ENCODE data around the gene ARHGAP19. TPM values are rescaled to one million over a fixed set of nuclear protein-coding genes. Genes with fewer than 3 reads are reported as not detected.
A peak's percentile ranks its signal among the peaks of the same experiment; 100 is the strongest.

Gene ARHGAP19
- total RNA-seq, 1 experiment from 2014 or later: 28.9 TPM

DNA sequence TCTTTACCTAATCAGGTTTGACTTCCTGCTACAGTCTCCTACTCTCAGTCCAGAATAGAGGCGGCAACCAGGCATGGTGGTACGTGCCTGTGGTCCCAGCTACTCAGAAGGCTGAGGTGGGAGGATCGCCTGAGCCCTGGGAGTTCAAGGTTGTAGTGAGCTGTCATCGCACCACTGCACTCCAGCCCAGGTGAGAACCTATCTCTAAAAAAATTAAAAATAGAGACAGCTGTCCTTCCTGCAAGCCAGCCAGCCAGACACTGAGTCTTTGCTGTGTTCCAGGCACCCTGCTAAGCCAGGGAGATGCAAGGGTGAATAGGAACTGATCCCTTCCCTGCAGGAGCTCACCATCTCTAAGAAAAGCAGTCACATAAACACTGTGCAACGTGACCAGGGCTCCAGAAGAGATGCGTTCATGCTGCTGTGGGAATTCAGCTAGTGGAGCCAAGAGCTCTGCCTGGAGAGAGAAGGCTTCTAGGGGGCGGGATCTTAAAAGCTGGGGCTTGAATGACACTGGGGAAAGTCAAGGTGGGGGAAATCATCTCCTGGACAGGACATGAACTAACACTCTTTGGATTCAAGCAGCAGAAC lies 84.6 kb downstream of the ARHGAP19 start:
- H3K36me3 ChIP-seq (ENCODE audit: control insufficient read depth, insufficient read depth, low read length): no peaks in the 10 kb centered on the region
- H3K4me1 ChIP-seq (ENCODE audit: control insufficient read depth, insufficient read depth, low read length): no peaks in the 10 kb centered on the region
- ChIA-PET POLR2A (interaction anchor here (0.5 kb wide), 1 partner anchor 11 kb away, joined by 3 read pairs; no protein-coding TSS in a partner anchor), CTCF (interaction anchor here (0.5 to 2.9 kb wide), 4 partner anchors 81 to 143 kb away, joined by 3 to 17 read pairs (median 4); no protein-coding TSS in a partner anchor)
- TF ChIP-seq, protein P1, sequence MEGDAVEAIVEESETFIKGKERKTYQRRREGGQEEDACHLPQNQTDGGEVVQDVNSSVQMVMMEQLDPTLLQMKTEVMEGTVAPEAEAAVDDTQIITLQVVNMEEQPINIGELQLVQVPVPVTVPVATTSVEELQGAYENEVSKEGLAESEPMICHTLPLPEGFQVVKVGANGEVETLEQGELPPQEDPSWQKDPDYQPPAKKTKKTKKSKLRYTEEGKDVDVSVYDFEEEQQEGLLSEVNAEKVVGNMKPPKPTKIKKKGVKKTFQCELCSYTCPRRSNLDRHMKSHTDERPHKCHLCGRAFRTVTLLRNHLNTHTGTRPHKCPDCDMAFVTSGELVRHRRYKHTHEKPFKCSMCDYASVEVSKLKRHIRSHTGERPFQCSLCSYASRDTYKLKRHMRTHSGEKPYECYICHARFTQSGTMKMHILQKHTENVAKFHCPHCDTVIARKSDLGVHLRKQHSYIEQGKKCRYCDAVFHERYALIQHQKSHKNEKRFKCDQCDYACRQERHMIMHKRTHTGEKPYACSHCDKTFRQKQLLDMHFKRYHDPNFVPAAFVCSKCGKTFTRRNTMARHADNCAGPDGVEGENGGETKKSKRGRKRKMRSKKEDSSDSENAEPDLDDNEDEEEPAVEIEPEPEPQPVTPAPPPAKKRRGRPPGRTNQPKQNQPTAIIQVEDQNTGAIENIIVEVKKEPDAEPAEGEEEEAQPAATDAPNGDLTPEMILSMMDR (IDR thresholded peaks at IDR 0.05): no peak
- no peak for TF ChIP-seq REST (IDR thresholded peaks at IDR 0.05; ENCODE audit: insufficient read depth in 1 of 2, low read depth in 2 of 2, low read length in 1 of 2)
- TF ChIP-seq SIN3A (IDR thresholded peaks at IDR 0.05; ENCODE audit: borderline replicate concordance, insufficient read depth, low read depth, low read length): no peak
- no peak for TF ChIP-seq TCF7L2 (IDR thresholded peaks at IDR 0.05; ENCODE audit: low read depth, low read length)
- TF ChIP-seq POLR2AphosphoS5 (IDR thresholded peaks at IDR 0.05; ENCODE audit: low read depth, low read length): no peak
- H3K27ac ChIP-seq (ENCODE audit: low read length): no peak overlapping the region
- DNase-seq (ENCODE audit: low read depth, low spot score) (no peak), ATAC-seq (peak; percentile 42)
- BruUV-seq (replicated peaks): no TSS peak
- no peak overlapping the region for H3K4me3 ChIP-seq (ENCODE audit: low read depth in 2 of 2, low read length in 2 of 2)
- intact Hi-C loops (cut with micrococcal nuclease; ENCODE audit: unreplicated experiment): no loop called here
- no peaks in the 10 kb centered on the region for H3K9me3 ChIP-seq (ENCODE audit: control insufficient read depth, insufficient read depth, low read depth, low read length)
- in situ Hi-C loops (cut with HindIII; ENCODE audit: low pct_unique_long_range_greater_than_20kb, low sequenced_read_pairs): no loop called here
- H3K27me3 ChIP-seq (ENCODE audit: control insufficient read depth, insufficient read depth, low read length): no peaks in the 10 kb centered on the region

- no TSS peak for BruUV-seq (replicated peaks)
- no peak overlapping the region for H3K4me3 ChIP-seq (ENCODE audit: low read depth in 2 of 2, low read length in 2 of 2)
- H3K27ac ChIP-seq (ENCODE audit: low read length): no peak overlapping the region
- ChIA-PET POLR2A (interaction anchor here (0.5 kb wide), 1 partner anchor 10 kb away, joined by 3 read pairs; no protein-coding TSS in a partner anchor), CTCF (interaction anchor here (0.6 to 2.9 kb wide), 2 partner anchors 134 to 142 kb away, joined by 3 to 17 read pairs; no protein-coding TSS in a partner anchor)
- H3K4me1 ChIP-seq (ENCODE audit: control insufficient read depth, insufficient read depth, low read length): no peaks in the 10 kb centered on the region
- H3K36me3 ChIP-seq (ENCODE audit: control insufficient read depth, insufficient read depth, low read length): no peaks in the 10 kb centered on the region
- no peaks in the 10 kb centered on the region for H3K9me3 ChIP-seq (ENCODE audit: control insufficient read depth, insufficient read depth, low read depth, low read length)
- TF ChIP-seq REST (IDR thresholded peaks at IDR 0.05; ENCODE audit: insufficient read depth in 1 of 2, low read depth in 2 of 2, low read length in 1 of 2) (no peak), TCF7L2 (IDR thresholded peaks at IDR 0.05; ENCODE audit: low read depth, low read length) (no peak), SIN3A (IDR thresholded peaks at IDR 0.05; ENCODE audit: borderline replicate concordance, insufficient read depth, low read depth, low read length) (no peak), POLR2AphosphoS5 (IDR thresholded peaks at IDR 0.05; ENCODE audit: low read depth, low read length) (no peak)
- TF ChIP-seq, protein P1 (IDR thresholded peaks at IDR 0.05): no peak
- no peaks in the 10 kb centered on the region for H3K27me3 ChIP-seq (ENCODE audit: control insufficient read depth, insufficient read depth, low read length)
- intact Hi-C loops (cut with micrococcal nuclease; ENCODE audit: unreplicated experiment) (no loop called here), in situ Hi-C loops (cut with HindIII; ENCODE audit: low pct_unique_long_range_greater_than_20kb, low sequenced_read_pairs) (no loop called here)
- ATAC-seq (no peak), DNase-seq (ENCODE audit: low read depth, low spot score) (no peak)
Measured at GRCh38 chr10:97207131-97207530, 85.3 kb downstream of the ARHGAP19 start.

Measured in Panc1 (cell line).